GM18498 (cell line): ENCODE results near the gene BCL3.
"Not testable (repeated sequence)": the region's sequence is repeated elsewhere in the genome, so short reads cannot be mapped to it uniquely, and the experiment has no call there.

Experiments
- ATAC-seq: cut with Tn5 transposase; IDR thresholded peaks from one replicate; pipeline ENCODE4 v1.9.1; 2021; ENCODE audit warnings: mild to moderate bottlenecking, moderate library complexity; ENCODE audit not compliant: unreplicated experiment

BCL3 gene

GRCh38 chr19:44720396-44720795, 28.1 kb upstream of the BCL3 start:
- ATAC-seq: not testable (repeated sequence)

- no peak for ATAC-seq
Measured at GRCh38 chr19:44720945-44721344, 27.6 kb upstream of the BCL3 start.

- not testable (repeated sequence) for ATAC-seq
Measured at GRCh38 chr19:44721369-44721768, 27.1 kb upstream of the BCL3 start.

GRCh38 chr19:44722131-44723121, 26.1 kb upstream of the BCL3 start:
- ATAC-seq: no peak

GRCh38 chr19:44723299-44723951, 25.1 kb upstream of the BCL3 start:
- no peak for ATAC-seq

GRCh38 chr19:44723952-44724319, 24.6 kb upstream of the BCL3 start:
- no peak for ATAC-seq

- no peak for ATAC-seq
Measured at GRCh38 chr19:44725251-44725650, 23.3 kb upstream of the BCL3 start.

GRCh38 chr19:44725684-44726083, 22.8 kb upstream of the BCL3 start:
- ATAC-seq: no peak

- no peak for ATAC-seq
Measured at GRCh38 chr19:44726465-44726864, 22.0 kb upstream of the BCL3 start.

GRCh38 chr19:44728178-44728577, 20.3 kb upstream of the BCL3 start:
- ATAC-seq: no peak

- ATAC-seq: no peak
Measured at GRCh38 chr19:44729516-44730033, 18.9 kb upstream of the BCL3 start.

GRCh38 chr19:44731081-44731480, 17.4 kb upstream of the BCL3 start:
- no peak for ATAC-seq

GRCh38 chr19:44731622-44732021, 16.9 kb upstream of the BCL3 start:
- ATAC-seq: no peak

GRCh38 chr19:44732235-44733014, 16.1 kb upstream of the BCL3 start:
- ATAC-seq: no peak

- ATAC-seq: no peak
Measured at GRCh38 chr19:44734357-44734756, 14.2 kb upstream of the BCL3 start.

- ATAC-seq: no peak
Measured at GRCh38 chr19:44735011-44735410, 13.5 kb upstream of the BCL3 start.

- ATAC-seq: no peak
Measured at GRCh38 chr19:44737238-44738071, 11.1 kb upstream of the BCL3 start.

- no peak for ATAC-seq
Measured at GRCh38 chr19:44738136-44738535, 10.4 kb upstream of the BCL3 start.

GRCh38 chr19:44738603-44739558, 9.6 kb upstream of the BCL3 start:
- no peak for ATAC-seq
